Thyroid gland (tissue), 4 donors: Measurements from ENCODE around the gene FHOD3.

Experiments
- POLR2A ChIP-seq, 2 donors: fragments of 450-650 bp; IDR thresholded peaks; one replicate each; pipeline ENCODE4 v1.6.1; 2017; ENCODE audit warnings: antibody characterized with exemption in 2 of 2, mild to moderate bottlenecking in 2 of 2, moderate library complexity in 1 of 2
- TF ChIP-seq, protein P1 (sequence below), 6 experiments: fragments of 200-600 bp in 3 of 6; fragments of 450-650 bp in 3 of 6; sonication (generic) in 3 of 6; IDR thresholded peaks; one replicate each; pipeline ENCODE4 v1.5.1; 2016 to 2019; ENCODE audit warnings: antibody characterized with exemption in 6 of 6, mild to moderate bottlenecking in 2 of 6, inconsistent platforms in 1 of 6, moderate library complexity in 1 of 6

DNA sequence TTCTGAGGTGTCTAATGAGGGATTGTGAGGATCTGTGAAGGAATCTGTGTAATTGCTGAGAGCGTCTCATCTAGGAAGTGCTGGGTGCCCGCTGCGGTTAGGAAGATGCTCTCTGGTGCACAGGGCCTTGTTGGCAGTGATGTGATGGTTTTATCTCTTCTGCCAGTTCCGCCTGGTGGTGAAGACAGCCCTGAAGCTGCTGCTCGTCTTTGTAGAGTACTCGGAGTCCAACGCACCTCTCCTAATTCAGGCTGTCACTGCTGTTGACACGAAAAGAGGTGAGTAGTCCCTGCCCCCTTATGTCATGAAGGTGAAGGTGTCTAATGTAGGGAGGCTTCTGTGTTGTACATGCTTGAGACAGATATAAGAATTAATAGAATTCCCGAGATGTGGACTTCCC lies 297.1 kb downstream of the FHOD3 start:
- TF ChIP-seq, protein P1, sequence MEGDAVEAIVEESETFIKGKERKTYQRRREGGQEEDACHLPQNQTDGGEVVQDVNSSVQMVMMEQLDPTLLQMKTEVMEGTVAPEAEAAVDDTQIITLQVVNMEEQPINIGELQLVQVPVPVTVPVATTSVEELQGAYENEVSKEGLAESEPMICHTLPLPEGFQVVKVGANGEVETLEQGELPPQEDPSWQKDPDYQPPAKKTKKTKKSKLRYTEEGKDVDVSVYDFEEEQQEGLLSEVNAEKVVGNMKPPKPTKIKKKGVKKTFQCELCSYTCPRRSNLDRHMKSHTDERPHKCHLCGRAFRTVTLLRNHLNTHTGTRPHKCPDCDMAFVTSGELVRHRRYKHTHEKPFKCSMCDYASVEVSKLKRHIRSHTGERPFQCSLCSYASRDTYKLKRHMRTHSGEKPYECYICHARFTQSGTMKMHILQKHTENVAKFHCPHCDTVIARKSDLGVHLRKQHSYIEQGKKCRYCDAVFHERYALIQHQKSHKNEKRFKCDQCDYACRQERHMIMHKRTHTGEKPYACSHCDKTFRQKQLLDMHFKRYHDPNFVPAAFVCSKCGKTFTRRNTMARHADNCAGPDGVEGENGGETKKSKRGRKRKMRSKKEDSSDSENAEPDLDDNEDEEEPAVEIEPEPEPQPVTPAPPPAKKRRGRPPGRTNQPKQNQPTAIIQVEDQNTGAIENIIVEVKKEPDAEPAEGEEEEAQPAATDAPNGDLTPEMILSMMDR (IDR thresholded peaks at IDR 0.05) = no peak
- TF ChIP-seq POLR2A (IDR thresholded peaks at IDR 0.05) = no peak
